ENCODE measurements around the gene MAVS.

GRCh38 chr20:3910853-3911252 lies 64.2 kb downstream of the MAVS start:
- TF ChIP-seq CTCF (IDR thresholded peaks at IDR 0.05) (no peak), CREB1 (CRISPR knock-in tag; IDR thresholded peaks at IDR 0.05) (no peak)
- TF ChIP-seq, protein P1, sequence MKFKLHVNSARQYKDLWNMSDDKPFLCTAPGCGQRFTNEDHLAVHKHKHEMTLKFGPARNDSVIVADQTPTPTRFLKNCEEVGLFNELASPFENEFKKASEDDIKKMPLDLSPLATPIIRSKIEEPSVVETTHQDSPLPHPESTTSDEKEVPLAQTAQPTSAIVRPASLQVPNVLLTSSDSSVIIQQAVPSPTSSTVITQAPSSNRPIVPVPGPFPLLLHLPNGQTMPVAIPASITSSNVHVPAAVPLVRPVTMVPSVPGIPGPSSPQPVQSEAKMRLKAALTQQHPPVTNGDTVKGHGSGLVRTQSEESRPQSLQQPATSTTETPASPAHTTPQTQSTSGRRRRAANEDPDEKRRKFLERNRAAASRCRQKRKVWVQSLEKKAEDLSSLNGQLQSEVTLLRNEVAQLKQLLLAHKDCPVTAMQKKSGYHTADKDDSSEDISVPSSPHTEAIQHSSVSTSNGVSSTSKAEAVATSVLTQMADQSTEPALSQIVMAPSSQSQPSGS (CRISPR knock-in tag; IDR thresholded peaks at IDR 0.05; ENCODE audit: borderline replicate concordance, low read depth) = no peak
